ENCODE measurements around the gene RANBP9. TPM values are rescaled to one million over a fixed set of nuclear protein-coding genes. Genes with fewer than 3 reads are reported as not detected.

Gene RANBP9
- total RNA-seq, 1 experiment from 2014 or later: 38.2 TPM

DNA sequence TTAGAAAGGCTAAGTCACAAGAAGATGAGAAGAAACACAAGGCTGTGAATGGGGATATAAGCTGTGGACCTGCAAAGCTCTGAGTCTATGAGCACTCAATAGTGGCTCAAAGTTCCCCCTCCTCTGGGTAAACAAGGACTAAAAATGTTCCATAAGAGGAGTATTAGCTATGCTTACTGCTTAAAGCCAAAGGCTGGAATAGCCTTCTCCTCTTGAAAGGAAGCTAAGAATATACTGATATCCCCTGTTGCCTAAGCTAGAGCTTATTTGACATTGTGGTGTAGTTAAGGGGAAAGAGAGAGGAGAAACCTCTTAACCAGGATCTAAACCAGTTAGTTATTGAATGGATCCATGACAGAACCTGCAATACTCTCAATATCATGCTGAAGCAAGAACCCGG lies 50.7 kb downstream of the RANBP9 start:
- Mint-ChIP-seq H3K9me3 (ENCODE audit: unreplicated experiment) (no peaks in the 10 kb centered on the region), H3K27me3 (ENCODE audit: insufficient read depth, unreplicated experiment) (no peaks in the 10 kb centered on the region), H3K36me3 (ENCODE audit: insufficient read depth, unreplicated experiment) (no peaks in the 10 kb centered on the region), H3K4me1 (ENCODE audit: low read depth, unreplicated experiment) (peaks cover 31% of the 10 kb centered on the region), H3K4me3 (ENCODE audit: unreplicated experiment) (no peak overlapping the region), H3K27ac (ENCODE audit: unreplicated experiment) (no peak overlapping the region)
- Histone ChIP-seq H3K27me3 (replicated peaks; ENCODE audit: control insufficient read depth, insufficient read depth, low read length) (no peaks in the 10 kb centered on the region; the same call in 1 of the 2 replicates), H3K9me3 (no peaks in the 10 kb centered on the region), H3K36me3 (ENCODE audit: control insufficient read depth, insufficient read depth, low read length) (no peaks in the 10 kb centered on the region), H3K4me1 (0 out of 2 replicates have a peak, but pooled peaks cover 6% of the 10 kb centered on the region), H3K4me3 (ENCODE audit: low read depth, low read length) (no peak overlapping the region)
- no TSS peak for BruUV-seq (replicated peaks)
- ChIA-PET CTCF (no interaction called here), POLR2A (no interaction called here)
- DNase-seq: no peak
- intact Hi-C loops (cut with micrococcal nuclease; ENCODE audit: unreplicated experiment): no loop called here
- TF ChIP-seq, protein P1, sequence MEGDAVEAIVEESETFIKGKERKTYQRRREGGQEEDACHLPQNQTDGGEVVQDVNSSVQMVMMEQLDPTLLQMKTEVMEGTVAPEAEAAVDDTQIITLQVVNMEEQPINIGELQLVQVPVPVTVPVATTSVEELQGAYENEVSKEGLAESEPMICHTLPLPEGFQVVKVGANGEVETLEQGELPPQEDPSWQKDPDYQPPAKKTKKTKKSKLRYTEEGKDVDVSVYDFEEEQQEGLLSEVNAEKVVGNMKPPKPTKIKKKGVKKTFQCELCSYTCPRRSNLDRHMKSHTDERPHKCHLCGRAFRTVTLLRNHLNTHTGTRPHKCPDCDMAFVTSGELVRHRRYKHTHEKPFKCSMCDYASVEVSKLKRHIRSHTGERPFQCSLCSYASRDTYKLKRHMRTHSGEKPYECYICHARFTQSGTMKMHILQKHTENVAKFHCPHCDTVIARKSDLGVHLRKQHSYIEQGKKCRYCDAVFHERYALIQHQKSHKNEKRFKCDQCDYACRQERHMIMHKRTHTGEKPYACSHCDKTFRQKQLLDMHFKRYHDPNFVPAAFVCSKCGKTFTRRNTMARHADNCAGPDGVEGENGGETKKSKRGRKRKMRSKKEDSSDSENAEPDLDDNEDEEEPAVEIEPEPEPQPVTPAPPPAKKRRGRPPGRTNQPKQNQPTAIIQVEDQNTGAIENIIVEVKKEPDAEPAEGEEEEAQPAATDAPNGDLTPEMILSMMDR (IDR thresholded peaks at IDR 0.05; ENCODE audit: insufficient read depth in 1 of 2, low read depth in 1 of 2, low read length in 1 of 2, severe bottlenecking in 1 of 2, unreplicated experiment in 1 of 2): no peak

DNA sequence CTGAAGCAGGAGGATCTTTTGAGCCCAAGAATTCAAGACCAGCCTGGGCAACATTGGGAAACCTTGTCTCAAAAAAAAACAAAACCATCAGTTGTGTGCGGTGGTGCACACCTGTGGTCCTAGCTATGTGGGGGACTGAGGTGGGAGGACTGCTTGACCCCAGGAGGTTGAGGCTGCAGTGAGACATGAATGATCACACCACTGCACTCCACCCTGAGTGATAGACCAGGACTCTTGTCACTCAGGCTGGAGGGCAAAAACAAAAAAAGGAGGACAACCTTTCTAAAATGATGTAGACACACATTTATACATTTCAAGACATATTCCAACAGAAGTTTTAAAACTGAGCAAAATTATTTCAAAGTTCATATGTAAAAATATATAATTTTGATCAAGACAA lies 51.4 kb downstream of the RANBP9 start:
- CTCF ChIA-PET: no interaction called here
- no peaks in the 10 kb centered on the region for H3K9me3 Mint-ChIP-seq (ENCODE audit: unreplicated experiment)
- POLR2A ChIA-PET: no interaction called here
- H3K27ac Mint-ChIP-seq (ENCODE audit: unreplicated experiment): no peak overlapping the region
- H3K4me1 Mint-ChIP-seq (ENCODE audit: low read depth, unreplicated experiment): peaks cover 25% of the 10 kb centered on the region
- Histone ChIP-seq H3K9me3 (no peaks in the 10 kb centered on the region), H3K4me3 (ENCODE audit: low read depth, low read length) (no peak overlapping the region), H3K27me3 (replicated peaks; ENCODE audit: control insufficient read depth, insufficient read depth, low read length) (no peaks in the 10 kb centered on the region; the same call in 1 of the 2 replicates), H3K4me1 (0 out of 2 replicates have a peak, but pooled peaks cover 4% of the 10 kb centered on the region), H3K36me3 (ENCODE audit: control insufficient read depth, insufficient read depth, low read length) (no peaks in the 10 kb centered on the region)
- no peaks in the 10 kb centered on the region for H3K36me3 Mint-ChIP-seq (ENCODE audit: insufficient read depth, unreplicated experiment)
- intact Hi-C loops (cut with micrococcal nuclease; ENCODE audit: unreplicated experiment): no loop called here
- BruUV-seq (replicated peaks): no TSS peak
- no peaks in the 10 kb centered on the region for H3K27me3 Mint-ChIP-seq (ENCODE audit: insufficient read depth, unreplicated experiment)
- TF ChIP-seq, protein P1 (IDR thresholded peaks at IDR 0.05; ENCODE audit: insufficient read depth in 1 of 2, low read depth in 1 of 2, low read length in 1 of 2, severe bottlenecking in 1 of 2, unreplicated experiment in 1 of 2): no peak
- DNase-seq: no peak
- no peak overlapping the region for H3K4me3 Mint-ChIP-seq (ENCODE audit: unreplicated experiment)

DNA sequence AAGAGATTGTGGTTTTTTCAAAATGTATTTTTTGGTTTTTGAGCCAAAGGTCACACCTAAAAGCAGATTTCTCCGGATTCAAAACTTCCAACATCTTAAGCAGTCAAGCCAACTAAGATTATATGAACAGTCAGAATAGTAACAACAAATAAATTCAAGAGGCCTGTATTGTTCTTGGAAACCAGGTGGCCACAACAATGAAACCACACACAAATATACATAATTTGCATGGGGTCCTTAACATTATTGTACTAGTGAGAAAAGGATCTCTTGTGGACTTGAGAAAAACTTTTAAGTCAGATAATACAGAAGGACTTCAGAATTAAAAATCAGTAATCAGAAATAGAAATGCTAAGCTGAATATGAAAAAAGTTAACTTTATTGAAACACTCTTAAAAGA lies 55.9 kb downstream of the RANBP9 start:
- CTCF ChIA-PET: interaction anchor here (0.6 kb wide), 1 partner anchor 614 kb away, joined by 3 read pairs; no protein-coding TSS in a partner anchor
- Mint-ChIP-seq H3K36me3 (ENCODE audit: insufficient read depth, unreplicated experiment) (no peaks in the 10 kb centered on the region), H3K4me1 (ENCODE audit: low read depth, unreplicated experiment) (no peaks in the 10 kb centered on the region), H3K9me3 (ENCODE audit: unreplicated experiment) (no peaks in the 10 kb centered on the region), H3K27ac (ENCODE audit: unreplicated experiment) (no peak overlapping the region), H3K27me3 (ENCODE audit: insufficient read depth, unreplicated experiment) (no peaks in the 10 kb centered on the region), H3K4me3 (ENCODE audit: unreplicated experiment) (no peak overlapping the region)
- Histone ChIP-seq H3K9me3 (no peaks in the 10 kb centered on the region), H3K36me3 (ENCODE audit: control insufficient read depth, insufficient read depth, low read length) (no peaks in the 10 kb centered on the region), H3K4me1 (no peaks in the 10 kb centered on the region), H3K27me3 (replicated peaks; ENCODE audit: control insufficient read depth, insufficient read depth, low read length) (no peaks in the 10 kb centered on the region), H3K4me3 (ENCODE audit: low read depth, low read length) (no peak overlapping the region)
- POLR2A ChIA-PET: no interaction called here
- intact Hi-C loops (cut with micrococcal nuclease; ENCODE audit: unreplicated experiment): no loop called here
- BruUV-seq (replicated peaks): TSS peak; percentile 4
- DNase-seq: no peak
- TF ChIP-seq, protein P1 (IDR thresholded peaks at IDR 0.05; ENCODE audit: insufficient read depth in 1 of 2, low read depth in 1 of 2, low read length in 1 of 2, severe bottlenecking in 1 of 2, unreplicated experiment in 1 of 2): no peak
